Stomach (tissue), 9 donors: ENCODE data around the gene SYNE4. TPM values are rescaled to one million over a fixed set of nuclear protein-coding genes. Genes with fewer than 3 reads are reported as not detected.

ENCODE experiments used
- DNase-seq, 2 donors: peaks; one replicate each; pipeline versions ENCODE4 v3.0.0 to v3.0.0-alpha.2; 2013 to 2019
- H3K27ac ChIP-seq, 5 donors: fragments of 200-600 bp in 4 of 5; sonication (generic) in 4 of 5; one replicate each; pipeline ENCODE4 v1.5.1; 2013 to 2019; ENCODE audit warnings: mild to moderate bottlenecking in 1 of 5, moderate library complexity in 1 of 5
- H3K27me3 ChIP-seq, 3 donors: fragments of 200-600 bp; sonication (generic); one replicate each; pipeline ENCODE4 v1.5.1; 2017 to 2019; ENCODE audit warnings: mixed run types in 1 of 3
- H3K36me3 ChIP-seq, 4 donors: fragments of 200-600 bp; sonication (generic); 1 replicate in 3 of 4; 2 replicates in 1 of 4; pipeline ENCODE4 v1.5.1; 2016 to 2019
- H3K4me1 ChIP-seq, 4 donors: fragments of 200-600 bp; sonication (generic); one replicate each; pipeline ENCODE4 v1.5.1; 2016 to 2019
- H3K4me3 ChIP-seq, 4 donors: fragments of 200-600 bp; sonication (generic) in 3 of 4; one replicate each; pipeline ENCODE4 v1.5.1; 2016 to 2019; ENCODE audit warnings: mild to moderate bottlenecking in 1 of 4
- H3K9me3 ChIP-seq, 4 donors: fragments of 200-600 bp; sonication (generic); one replicate each; pipeline ENCODE4 v1.5.1; 2016 to 2019
- CTCF ChIP-seq, 7 experiments: fragments of 450-650 bp in 4 of 7; fragments of 200-600 bp in 3 of 7; sonication (generic) in 3 of 7; IDR thresholded peaks; one replicate each; pipeline ENCODE4 v1.5.1; 2016 to 2019; ENCODE audit warnings: antibody characterized with exemption in 7 of 7, control low read depth in 2 of 7, mild to moderate bottlenecking in 1 of 7
- EP300 ChIP-seq: sonication (generic); formaldehyde crosslinking; IDR thresholded peaks from one replicate; pipeline ENCODE4 v1.6.1; 2017; ENCODE audit warnings: antibody characterized with exemption
- POLR2A ChIP-seq, 4 donors: fragments of 450-650 bp; IDR thresholded peaks; one replicate each; pipeline ENCODE4 v1.6.1; 2016; ENCODE audit warnings: antibody characterized with exemption in 4 of 4, control low read depth in 2 of 4, mild to moderate bottlenecking in 1 of 4, moderate library complexity in 1 of 4
- POLR2AphosphoS5 ChIP-seq, 3 donors: sonication (generic); formaldehyde crosslinking; IDR thresholded peaks; one replicate each; pipeline ENCODE4 v1.6.1; 2016; ENCODE audit warnings: antibody characterized with exemption in 3 of 3
- WGBS, 5 donors: extraction: QIAGEN DNeasy Blood & Tissue Kit in 3 of 5; methylation state at CpG; one replicate each; pipeline versions ENCODE4 v1.1.5 to v1.1.7; 2013 to 2018; 5-methylcytosine and 5-hydroxymethylcytosine counted together
- intact Hi-C: fragments of 100-400 bp; cut with DNase I; formaldehyde crosslinking; loops from one replicate; pipeline ENCODE4 v1.15.1; 2023; ENCODE audit warnings: low total_unique reads
- polyA plus RNA-seq, 3 donors: library from polyadenylated mRNA; stranded (reverse); fragments of 200-250 nt; gene quantifications; one replicate each; pipeline ENCODE4 v1.2.3, GENCODE V29; 2013
- total RNA-seq, 5 donors: library from RNA; depleted of rRNA; stranded (reverse); fragments of >200 nt; gene quantifications; one replicate each; pipeline versions ENCODE4 v1.1.0 to v1.2.3, GENCODE V29; 2014 to 2016
- donor health status: healthy with polysubstance abuse.
- donor health status: Bipolar disorder and iron deficiency.
- donor health status: healthy.

Gene SYNE4
- total and polyA plus RNA-seq, 8 donors = 1.3 to 11.2 (median 4.6) TPM; not detected in 1

DNA sequence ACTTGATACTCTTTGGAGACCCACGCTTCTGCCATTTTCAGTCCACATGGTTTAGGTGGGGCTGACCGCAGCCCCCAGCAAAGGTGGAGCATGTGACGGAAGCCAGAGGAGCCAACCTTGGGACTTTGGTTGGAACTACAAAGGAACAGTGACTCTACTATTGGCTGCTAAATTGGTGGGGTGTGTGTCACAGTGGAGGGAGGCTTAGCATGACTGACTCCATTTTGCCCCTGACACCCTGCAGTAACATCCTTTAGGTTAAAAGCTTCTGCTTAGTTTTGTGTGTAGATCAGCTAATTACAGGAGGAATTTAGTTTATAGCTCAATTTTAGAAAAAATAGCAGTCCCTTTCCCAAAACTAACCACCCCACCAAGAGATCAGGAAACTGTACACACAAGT, 7.0 kb downstream of the SYNE4 start:
- no peaks in the 10 kb centered on the region for H3K9me3 ChIP-seq
- H3K27ac ChIP-seq = peak overlapping the region in 1 of 5 donors; percentile 92
- H3K36me3 ChIP-seq = peaks cover 0 to 43% (median 40%) of the 10 kb centered on the region in 4 donors
- intact Hi-C loops = no loop called here
- WGBS, 5 donors = 92 to 100% (median 97%) methylated on average over 3 of the region's 3 CpGs
- H3K4me3 ChIP-seq = no peak overlapping the region
- no peak for TF ChIP-seq POLR2AphosphoS5 (IDR thresholded peaks at IDR 0.05)
- TF ChIP-seq POLR2A (IDR thresholded peaks at IDR 0.05) = no peak
- no peak for TF ChIP-seq CTCF (IDR thresholded peaks at IDR 0.05)
- H3K4me1 ChIP-seq = peaks cover 11 to 46% (median 26%) of the 10 kb centered on the region in 4 donors
- no peaks in the 10 kb centered on the region for H3K27me3 ChIP-seq
- no peak for DNase-seq

DNA sequence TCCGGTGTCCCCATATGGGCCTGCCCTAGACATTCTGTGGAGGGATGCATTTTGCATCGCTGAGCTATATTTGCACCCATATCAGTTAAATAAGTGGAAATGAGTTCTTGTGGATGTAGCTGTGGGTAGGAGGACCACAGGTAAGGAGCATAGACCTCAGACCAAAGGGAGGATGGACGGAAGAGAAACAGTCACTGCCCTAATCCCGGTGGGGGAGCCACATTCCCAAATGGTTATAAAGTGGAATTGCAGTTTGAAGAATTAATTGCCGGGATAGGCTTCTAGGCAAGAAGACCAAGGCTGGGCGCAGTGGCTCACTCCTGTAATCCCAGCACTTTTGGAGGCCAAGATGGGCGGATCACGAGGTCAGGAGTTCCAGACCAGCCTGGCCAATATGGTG, 11.8 kb downstream of the SYNE4 start:
- Histone ChIP-seq H3K4me1 (peaks cover 21 to 65% (median 48%) of the 10 kb centered on the region in 4 donors), H3K4me3 (peak overlapping the region in 3 of 4 donors; percentile 81 to 98 (median 85)), H3K9me3 (no peaks in the 10 kb centered on the region), H3K27me3 (no peaks in the 10 kb centered on the region), H3K36me3 (peaks cover 0 to 30% (median 23%) of the 10 kb centered on the region in 4 donors), H3K27ac (peak overlapping the region in 3 of 5 donors; percentile 81 to 92 (median 90))
- intact Hi-C loops = no loop called here
- DNase-seq = no peak
- WGBS, 5 donors = 86 to 93% (median 91%) methylated on average over 8 of the region's 8 CpGs
- TF ChIP-seq POLR2AphosphoS5 (IDR thresholded peaks at IDR 0.05) = no peak
- TF ChIP-seq POLR2A (IDR thresholded peaks at IDR 0.05) = no peak
- TF ChIP-seq CTCF (IDR thresholded peaks at IDR 0.05) = no peak
- no peak for TF ChIP-seq EP300

GRCh38 chr19:35995048-35995993, 13.3 kb downstream of the SYNE4 start, which contains the start of gene SDHAF1:
SDHAF1 (plus strand) TSS chr19:35995188; CDS start chr19:35995275, 87 bp downstream.
- H3K27me3 ChIP-seq = no peaks in the 10 kb centered on the region
- DNase-seq = peak; percentile 98
- peaks cover 0 to 19% (median 12%) of the 10 kb centered on the region in 4 donors for H3K36me3 ChIP-seq
- H3K27ac ChIP-seq = peak within 1 kb of the TSS; percentile 81 to 92 (median 90)
- H3K4me1 ChIP-seq = peaks cover 21 to 55% (median 48%) of the 10 kb centered on the region in 4 donors
- no peaks in the 10 kb centered on the region for H3K9me3 ChIP-seq
- intact Hi-C loops = no loop called here
- TF ChIP-seq POLR2AphosphoS5 (IDR thresholded peaks at IDR 0.05) = peak; percentile 87 to 98 (median 89)
- TF ChIP-seq POLR2A (IDR thresholded peaks at IDR 0.05) = no peak
- TF ChIP-seq CTCF (IDR thresholded peaks at IDR 0.05) = no peak
- TF ChIP-seq EP300 = no peak
- peak within 1 kb of the TSS; percentile 81 to 98 (median 90) for H3K4me3 ChIP-seq
- WGBS, 5 donors = 0 to 1% (median 1%) methylated on average over 2 to 97 of the region's 97 CpGs

DNA sequence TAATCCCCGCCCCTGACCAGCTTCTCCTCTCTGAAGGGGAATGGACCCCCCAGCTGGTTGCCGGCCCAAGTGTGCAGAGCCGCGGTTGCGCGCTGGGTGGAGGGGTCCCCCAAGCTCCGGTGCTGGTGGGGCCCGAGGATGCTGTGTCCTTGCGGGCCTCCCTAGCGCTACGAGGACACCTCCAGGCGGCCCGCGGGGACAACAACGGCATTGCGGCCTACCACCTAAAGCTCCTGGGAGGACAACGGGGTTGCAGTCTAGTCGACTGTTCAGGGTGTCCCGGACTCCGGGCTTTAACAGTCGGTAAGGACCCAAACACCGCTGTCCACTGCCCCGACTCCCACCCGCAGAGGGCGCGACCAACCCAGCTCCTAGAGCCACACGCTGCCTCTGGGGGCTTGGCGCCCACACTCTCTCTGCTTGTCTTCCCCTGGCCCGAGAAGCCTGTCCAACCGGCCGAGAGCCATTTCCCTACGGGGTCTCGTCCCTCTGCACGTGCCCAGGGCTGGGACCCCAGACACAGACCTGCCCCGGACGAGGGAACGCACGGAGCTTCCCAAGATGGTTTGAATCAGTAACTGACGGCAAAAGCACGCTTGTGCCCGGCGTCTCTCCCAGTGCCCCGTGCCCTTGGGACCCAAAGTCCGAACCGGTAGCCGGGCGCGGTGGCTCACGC, 14.6 kb downstream of the SYNE4 start:
- H3K9me3 ChIP-seq = no peaks in the 10 kb centered on the region
- peaks cover 0 to 19% (median 12%) of the 10 kb centered on the region in 4 donors for H3K36me3 ChIP-seq
- TF ChIP-seq POLR2AphosphoS5 (IDR thresholded peaks at IDR 0.05) (no peak), CTCF (IDR thresholded peaks at IDR 0.05) (peak in 1 of 7 experiments; percentile 11), EP300 (no peak)
- H3K27ac ChIP-seq = peak overlapping the region in 4 of 5 donors; percentile 81 to 92 (median 90)
- peak overlapping the region; percentile 81 to 98 (median 90) for H3K4me3 ChIP-seq
- peak in 1 of 2 donors; percentile 51 for DNase-seq
- intact Hi-C loops = no loop called here
- WGBS, 5 donors = 28 to 49% (median 37%) methylated on average over 22 to 49 of the region's 49 CpGs
- H3K27me3 ChIP-seq = peaks cover 0 to 8% (median 0%) of the 10 kb centered on the region in 3 donors
- peaks cover 16 to 42% (median 41%) of the 10 kb centered on the region in 4 donors for H3K4me1 ChIP-seq
